Chondrocyte (in vitro differentiated cells): ENCODE results near the gene CHRD. TPM values are rescaled to one million over a fixed set of nuclear protein-coding genes. Genes with fewer than 3 reads are reported as not detected.
A peak's percentile ranks its signal among the peaks of the same experiment; 100 is the strongest.
"Not testable (repeated sequence)": the region's sequence is repeated elsewhere in the genome, so short reads cannot be mapped to it uniquely, and the experiment has no call there.

ENCODE experiments used
- DNase-seq: peaks from one replicate; pipeline ENCODE4 v3.0.0; 2021; ENCODE audit warnings: mixed read lengths, low spot score
- H3K27ac Mint-ChIP-seq: one replicate; pipeline ENCODE4 v1.8.0; 2021; ENCODE audit warnings: mild to moderate bottlenecking, moderate library complexity, mixed read lengths; ENCODE audit not compliant: unreplicated experiment
- H3K27me3 Mint-ChIP-seq: 2 replicates; pipeline ENCODE4 v1.8.0; 2021; ENCODE audit warnings: low read depth, mixed read lengths
- H3K36me3 Mint-ChIP-seq: 2 replicates; pipeline ENCODE4 v1.8.0; 2021; ENCODE audit warnings: low read depth, mixed read lengths
- H3K4me1 Mint-ChIP-seq: 2 replicates; pipeline ENCODE4 v1.8.0; 2021; ENCODE audit warnings: low read depth, mild to moderate bottlenecking, mixed read lengths
- H3K4me3 Mint-ChIP-seq: one replicate; pipeline ENCODE4 v1.8.0; 2021; ENCODE audit warnings: mild to moderate bottlenecking, moderate library complexity, mixed read lengths; ENCODE audit not compliant: unreplicated experiment
- H3K9me3 Mint-ChIP-seq: 2 replicates; pipeline ENCODE4 v1.8.0; 2021; ENCODE audit warnings: low read depth, mixed read lengths
- total RNA-seq: library from RNA; stranded (reverse); gene quantifications from 3 replicates; pipeline ENCODE4 v1.2.1, GENCODE V29; 2021
- TF ChIP-seq, protein P1 (sequence below): fragments of 200-600 bp; sonication (generic); IDR thresholded peaks from 2 replicates; pipeline ENCODE4 v1.5.0; 2021; ENCODE audit warnings: antibody characterized with exemption, mild to moderate bottlenecking, moderate library complexity

The CHRD gene
- total RNA-seq, 1 donor from 2014 or later: 1.5 TPM

DNA sequence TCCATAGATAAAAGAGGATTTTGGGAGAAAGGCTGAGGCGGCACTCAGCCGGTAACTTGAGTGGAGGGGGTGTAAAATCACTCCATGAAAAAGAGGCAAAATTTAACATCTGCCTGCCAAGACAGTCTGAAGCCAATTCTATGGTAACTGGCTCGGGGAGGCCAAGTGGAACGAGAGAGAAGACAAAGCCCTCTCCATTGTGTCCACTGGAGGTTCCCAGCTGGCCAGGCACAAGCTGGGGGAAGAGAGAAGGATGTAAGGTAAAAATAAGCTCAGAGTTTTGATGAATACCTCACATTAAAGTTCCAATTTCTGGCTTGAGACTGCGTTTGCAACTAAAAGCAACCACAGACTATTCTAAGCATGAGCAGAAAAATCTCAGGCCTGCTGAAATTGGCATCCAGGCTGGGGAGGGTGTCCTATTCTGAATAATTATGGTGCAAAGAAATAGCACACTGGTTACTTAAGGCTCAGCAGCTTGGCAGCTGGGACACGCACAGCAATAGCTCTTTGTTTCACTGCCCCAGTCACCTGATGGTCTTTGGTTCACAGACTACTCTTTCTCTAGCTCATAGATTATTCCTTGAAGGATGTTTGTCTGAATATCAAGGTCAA, 48.8 kb downstream of the CHRD start:
- Mint-ChIP-seq H3K4me3 (no peak overlapping the region), H3K27ac (peak overlapping the region; percentile 43), H3K27me3 (peaks cover 8% of the 10 kb centered on the region), H3K36me3 (no peaks in the 10 kb centered on the region), H3K9me3 (no peaks in the 10 kb centered on the region), H3K4me1 (peaks cover 8% of the 10 kb centered on the region)
- DNase-seq: peak; percentile 15
- TF ChIP-seq, protein P1, sequence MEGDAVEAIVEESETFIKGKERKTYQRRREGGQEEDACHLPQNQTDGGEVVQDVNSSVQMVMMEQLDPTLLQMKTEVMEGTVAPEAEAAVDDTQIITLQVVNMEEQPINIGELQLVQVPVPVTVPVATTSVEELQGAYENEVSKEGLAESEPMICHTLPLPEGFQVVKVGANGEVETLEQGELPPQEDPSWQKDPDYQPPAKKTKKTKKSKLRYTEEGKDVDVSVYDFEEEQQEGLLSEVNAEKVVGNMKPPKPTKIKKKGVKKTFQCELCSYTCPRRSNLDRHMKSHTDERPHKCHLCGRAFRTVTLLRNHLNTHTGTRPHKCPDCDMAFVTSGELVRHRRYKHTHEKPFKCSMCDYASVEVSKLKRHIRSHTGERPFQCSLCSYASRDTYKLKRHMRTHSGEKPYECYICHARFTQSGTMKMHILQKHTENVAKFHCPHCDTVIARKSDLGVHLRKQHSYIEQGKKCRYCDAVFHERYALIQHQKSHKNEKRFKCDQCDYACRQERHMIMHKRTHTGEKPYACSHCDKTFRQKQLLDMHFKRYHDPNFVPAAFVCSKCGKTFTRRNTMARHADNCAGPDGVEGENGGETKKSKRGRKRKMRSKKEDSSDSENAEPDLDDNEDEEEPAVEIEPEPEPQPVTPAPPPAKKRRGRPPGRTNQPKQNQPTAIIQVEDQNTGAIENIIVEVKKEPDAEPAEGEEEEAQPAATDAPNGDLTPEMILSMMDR: no peak

DNA sequence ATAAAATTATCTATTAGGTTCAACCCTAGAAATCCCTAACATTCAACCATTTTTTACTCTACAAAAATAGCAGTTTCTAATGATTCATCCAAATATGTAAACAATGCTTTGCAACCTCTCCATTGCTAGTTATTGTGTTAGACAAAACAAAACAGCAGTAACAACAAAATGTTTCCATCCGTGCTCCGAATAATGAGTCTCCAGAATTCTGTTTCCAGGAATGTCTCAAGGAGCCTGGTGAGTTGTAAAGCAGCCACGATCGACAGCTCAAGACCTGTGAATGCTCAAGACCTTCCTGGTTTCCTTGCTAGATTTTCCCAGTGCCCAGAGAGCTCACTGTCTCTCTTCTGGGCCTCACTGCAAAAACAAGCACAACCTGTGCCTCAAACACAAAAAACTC, 49.9 kb downstream of the CHRD start:
- TF ChIP-seq, protein P1: no peak
- Mint-ChIP-seq H3K4me1 (peaks cover 8% of the 10 kb centered on the region), H3K27me3 (peaks cover 8% of the 10 kb centered on the region), H3K4me3 (no peak overlapping the region), H3K36me3 (no peaks in the 10 kb centered on the region), H3K9me3 (no peaks in the 10 kb centered on the region), H3K27ac (no peak overlapping the region)
- DNase-seq: no peak

DNA sequence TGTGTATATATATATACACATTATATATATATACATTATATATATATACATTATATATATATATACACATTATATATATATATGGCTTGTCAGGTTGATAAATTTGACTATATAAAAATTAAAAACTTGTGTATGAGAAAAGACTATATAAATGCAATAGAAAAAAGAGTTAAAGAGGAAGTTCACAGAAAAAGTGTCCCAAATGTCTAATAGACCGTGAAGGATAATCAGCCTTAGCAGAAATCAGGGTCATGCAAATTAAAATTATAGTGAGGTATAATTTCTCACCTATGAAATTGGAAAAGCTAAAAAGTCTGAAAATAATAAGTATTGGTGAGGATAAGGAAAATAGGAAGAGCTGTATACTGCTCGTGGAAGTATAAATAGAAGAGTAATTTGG, 51.1 kb downstream of the CHRD start:
- Mint-ChIP-seq H3K4me3 (no peak overlapping the region), H3K36me3 (no peaks in the 10 kb centered on the region), H3K9me3 (no peaks in the 10 kb centered on the region), H3K4me1 (peaks cover 8% of the 10 kb centered on the region), H3K27me3 (peaks cover 10% of the 10 kb centered on the region), H3K27ac (no peak overlapping the region)
- DNase-seq: no peak
- TF ChIP-seq, protein P1: no peak

DNA sequence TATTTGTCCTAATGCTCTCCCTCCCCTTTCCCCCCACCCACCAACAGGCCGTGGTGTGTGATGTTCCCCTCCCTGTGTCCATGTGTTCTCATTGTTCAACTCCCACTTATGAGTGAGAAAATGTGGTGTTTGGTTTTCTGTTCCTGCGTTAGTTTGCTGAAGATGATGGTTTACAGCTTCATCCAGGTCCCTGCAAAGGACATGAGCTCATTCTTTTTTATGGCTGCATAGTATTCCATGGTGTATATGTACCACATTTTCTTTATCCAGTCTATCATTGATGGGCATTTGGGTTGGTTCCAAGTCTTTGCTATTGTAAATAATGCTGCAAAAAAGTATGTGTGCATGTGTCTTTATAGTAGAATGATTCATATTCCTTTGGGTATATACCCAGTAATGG, 53.3 kb downstream of the CHRD start:
- H3K4me1 Mint-ChIP-seq, H3K9me3 Mint-ChIP-seq, H3K4me3 Mint-ChIP-seq, H3K36me3 Mint-ChIP-seq, H3K27ac Mint-ChIP-seq, DNase-seq: not testable (repeated sequence)
- peaks cover 17% of the 10 kb centered on the region for H3K27me3 Mint-ChIP-seq

DNA sequence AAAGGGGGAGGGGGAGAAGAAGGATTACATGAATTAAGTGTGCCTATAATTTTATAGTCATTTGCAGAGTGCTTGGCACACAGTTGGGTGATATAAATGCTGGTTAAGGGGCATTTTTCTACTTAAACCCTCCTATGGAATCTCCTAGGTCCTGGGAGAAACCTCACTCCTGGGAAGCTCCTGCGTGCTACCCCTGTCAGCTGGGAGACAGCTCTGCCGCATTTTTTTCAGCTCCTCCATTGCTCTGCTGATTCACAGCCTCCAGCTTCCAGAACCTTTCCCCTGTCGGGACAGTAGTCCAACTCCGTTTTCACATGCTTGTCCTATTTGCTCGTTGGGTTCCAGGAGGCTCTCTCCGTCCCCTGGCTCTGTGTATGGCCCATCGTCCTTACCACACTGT, 59.2 kb downstream of the CHRD start:
- TF ChIP-seq, protein P1: no peak
- Mint-ChIP-seq H3K36me3 (peaks cover 3% of the 10 kb centered on the region), H3K27ac (no peak overlapping the region), H3K4me1 (no peaks in the 10 kb centered on the region), H3K9me3 (peaks cover 4% of the 10 kb centered on the region), H3K4me3 (no peak overlapping the region), H3K27me3 (peaks cover 25% of the 10 kb centered on the region)
- peak; percentile 19 for DNase-seq

Other genes with a start within 250 kb of the CHRD start
- gene EIF2B5, start 244.7 kb upstream of the CHRD start, total RNA-seq: 24.0 to 31.8 TPM (median 26.1 TPM) in 3 replicates
- gene DVL3, start 224.7 kb upstream of the CHRD start, total RNA-seq: 88.1 to 113 TPM (median 102 TPM) in 3 replicates
- 455 to 492 TPM (median 488 TPM) in 3 replicates for gene AP2M1, start 205.2 kb upstream of the CHRD start, total RNA-seq
- gene ABCF3, start 193.9 kb upstream of the CHRD start, total RNA-seq: 52.8 to 68.9 TPM (median 53.8 TPM) in 3 replicates
- gene VWA5B2, start 150.5 kb upstream of the CHRD start, total RNA-seq: 0.25 TPM in 1 of 3 replicates, not detected in the others
- gene ALG3, start 131.1 kb upstream of the CHRD start, total RNA-seq: 33.3 to 43.7 TPM (median 36.8 TPM) in 3 replicates
- 4.3 to 5.0 TPM (median 4.4 TPM) in 3 replicates for gene EEF1AKMT4, start 130.4 kb upstream of the CHRD start, total RNA-seq
- 3.2 to 5.3 TPM (median 3.9 TPM) in 3 replicates for gene CAMK2N2, start 118.5 kb upstream of the CHRD start, total RNA-seq
- not detected in 3 replicates for gene ECE2, start 104.0 kb upstream of the CHRD start, total RNA-seq
- 237 to 288 TPM (median 238 TPM) in 3 replicates for gene PSMD2, start 80.8 kb upstream of the CHRD start, total RNA-seq
- gene EIF4G1, start 65.4 kb upstream of the CHRD start, total RNA-seq: 388 to 532 TPM (median 403 TPM) in 3 replicates
- 13.4 to 15.3 TPM (median 13.4 TPM) in 3 replicates for gene FAM131A, start 42.5 kb upstream of the CHRD start, total RNA-seq
- 3.1 to 6.5 TPM (median 3.1 TPM) in 3 replicates for gene CLCN2, start 18.4 kb upstream of the CHRD start, total RNA-seq
- gene POLR2H, start 18.3 kb upstream of the CHRD start, total RNA-seq: 49.8 to 71.0 TPM (median 50.4 TPM) in 3 replicates
- not detected in 3 replicates for gene THPO, start 1.8 kb upstream of the CHRD start, total RNA-seq
- 7.2 to 11.6 TPM (median 7.5 TPM) in 3 replicates for gene EPHB3, start 181.7 kb downstream of the CHRD start, total RNA-seq